Activated naive CD8-positive, alpha-beta T cell treated with anti-CD3 and anti-CD28 coated beads, Interleukin-2, amount 50 U/mL, for 16 hours (primary cell): ENCODE data around the gene ZNF428.
"Not testable (repeated sequence)": the region's sequence is repeated elsewhere in the genome, so short reads cannot be mapped to it uniquely, and the experiment has no call there.

Experiments
- DNase-seq: peaks from one replicate; pipeline ENCODE4 v3.0.0-alpha.2; 2020; ENCODE audit warnings: low read depth, low spot score

The ZNF428 gene

DNA sequence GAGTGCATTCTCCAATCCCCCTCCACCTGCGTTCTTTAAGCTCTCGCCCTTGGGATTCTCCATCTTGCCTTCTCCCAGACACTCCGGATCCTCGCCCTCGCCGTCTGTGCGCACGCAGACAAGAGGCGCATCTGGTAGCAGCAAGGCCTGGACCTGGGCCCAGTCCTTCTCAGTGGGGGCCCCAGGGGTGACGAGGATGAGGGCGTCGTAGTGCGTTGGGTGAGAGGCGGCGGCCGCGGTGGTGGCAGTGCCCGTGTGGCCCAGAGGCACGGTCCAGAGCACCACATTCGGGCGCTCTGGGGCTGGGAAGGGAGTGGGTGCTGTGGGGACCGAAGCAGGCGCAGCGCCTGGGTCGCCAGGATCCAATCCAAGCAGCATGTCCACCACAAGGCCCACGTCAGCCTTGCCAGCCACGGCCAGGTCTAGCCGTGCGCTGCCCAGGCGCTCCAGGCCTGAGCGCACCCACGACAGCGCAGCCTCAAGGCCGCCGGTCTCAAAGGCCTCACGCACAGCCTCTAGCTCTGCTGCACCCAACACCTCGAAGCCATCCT lies 26.6 kb downstream of the ZNF428 start:
- no peak for DNase-seq

DNA sequence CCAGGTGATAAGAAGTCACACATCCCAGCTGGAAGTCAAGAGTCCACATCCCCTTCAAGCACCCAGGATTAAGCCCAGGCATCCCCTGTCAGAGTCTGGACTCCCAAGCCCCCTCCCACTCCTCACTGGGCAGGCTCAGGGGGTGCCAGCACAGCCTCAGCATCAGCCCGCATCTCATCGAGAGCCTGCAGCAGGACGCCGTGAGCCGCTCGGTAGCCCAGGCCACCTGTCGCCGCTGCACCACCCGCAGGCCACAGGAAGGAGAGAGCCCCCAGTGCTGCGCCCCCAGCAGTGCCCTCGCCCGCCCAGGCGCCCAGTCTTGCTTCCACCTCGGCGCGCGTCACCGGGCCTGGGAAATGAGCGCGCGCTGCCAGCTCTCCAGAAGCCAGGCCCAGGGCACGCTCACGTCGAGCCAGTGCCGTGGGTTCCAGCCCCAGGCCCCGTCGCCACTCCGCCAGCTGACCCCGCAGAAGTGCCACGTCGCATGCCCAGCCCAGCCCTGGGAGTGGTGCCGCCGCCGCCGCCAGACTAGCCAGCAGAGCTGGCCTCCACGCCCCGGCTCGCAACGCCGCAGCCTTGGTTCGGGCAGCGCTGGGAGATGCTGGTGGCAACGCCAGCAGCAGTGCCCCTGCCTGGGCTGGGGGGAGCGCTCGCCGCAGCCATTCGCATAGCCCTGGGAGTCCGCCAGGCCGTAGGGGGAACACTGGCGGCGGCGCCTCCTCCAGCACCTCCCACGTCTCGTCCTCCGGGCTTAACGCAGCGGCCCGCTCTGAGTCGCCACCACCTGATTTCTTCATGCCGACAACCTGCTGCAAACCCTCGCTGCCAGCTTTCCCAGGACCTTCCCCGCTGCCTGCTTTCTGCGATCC lies 27.3 kb downstream of the ZNF428 start:
- no peak for DNase-seq

DNA sequence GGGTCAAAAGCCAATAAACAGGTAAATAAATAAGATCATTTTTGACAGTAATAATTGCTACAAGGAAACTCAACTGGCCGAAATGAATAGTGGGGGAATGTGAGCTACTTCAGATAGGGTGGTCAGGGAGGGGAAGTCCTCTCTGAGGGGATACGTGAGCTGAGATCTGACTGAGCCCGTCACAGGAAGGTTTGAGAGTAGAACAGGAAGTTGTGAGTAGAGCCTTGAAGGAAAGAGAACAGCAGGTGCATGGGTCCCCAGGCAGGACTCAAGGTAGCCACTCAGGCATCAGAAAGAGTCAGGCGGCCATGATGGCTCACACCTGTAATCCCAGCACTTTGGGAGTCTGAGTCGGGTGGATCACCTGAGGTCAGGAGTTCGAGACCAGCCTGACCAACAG lies 29.8 kb downstream of the ZNF428 start:
- DNase-seq = no peak

DNA sequence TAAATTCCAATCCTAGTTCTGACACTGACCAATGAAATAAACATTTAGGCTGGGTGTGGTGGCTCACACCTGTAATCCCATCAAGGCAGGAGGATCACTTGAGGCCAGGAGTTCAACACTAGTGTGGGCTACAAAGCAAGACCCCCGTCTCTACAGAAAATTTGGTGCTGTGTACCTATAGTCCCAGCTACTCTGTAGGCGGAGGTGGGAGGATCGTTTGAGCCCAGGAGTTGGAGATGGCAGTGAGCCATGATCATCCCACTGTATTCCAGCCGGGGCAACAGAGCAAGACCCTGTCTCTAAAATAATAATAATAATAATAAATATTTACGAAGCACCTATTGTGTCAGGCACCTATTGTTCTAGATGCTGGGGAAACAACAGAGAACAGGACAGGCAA lies 30.2 kb downstream of the ZNF428 start:
- DNase-seq = no peak

DNA sequence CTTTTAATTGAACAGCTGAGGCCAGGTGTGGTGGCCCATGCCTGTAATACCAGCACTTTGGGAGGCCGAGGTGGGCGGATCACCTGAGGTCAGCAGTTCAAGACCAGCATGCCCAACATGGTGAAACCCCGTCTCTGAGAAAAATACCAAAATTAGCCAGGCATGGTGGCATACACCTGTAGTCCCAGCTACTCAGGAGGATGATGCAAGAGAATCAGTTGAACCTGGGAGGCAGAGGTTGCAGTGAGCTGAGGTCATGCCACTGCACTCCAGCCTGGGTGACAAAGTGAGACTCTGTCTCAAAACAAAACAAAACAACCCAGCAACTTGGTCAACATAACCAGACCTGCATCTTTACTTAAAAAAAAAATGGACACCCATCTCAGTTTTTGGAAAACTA lies 32.4 kb downstream of the ZNF428 start:
- DNase-seq = not testable (repeated sequence)

DNA sequence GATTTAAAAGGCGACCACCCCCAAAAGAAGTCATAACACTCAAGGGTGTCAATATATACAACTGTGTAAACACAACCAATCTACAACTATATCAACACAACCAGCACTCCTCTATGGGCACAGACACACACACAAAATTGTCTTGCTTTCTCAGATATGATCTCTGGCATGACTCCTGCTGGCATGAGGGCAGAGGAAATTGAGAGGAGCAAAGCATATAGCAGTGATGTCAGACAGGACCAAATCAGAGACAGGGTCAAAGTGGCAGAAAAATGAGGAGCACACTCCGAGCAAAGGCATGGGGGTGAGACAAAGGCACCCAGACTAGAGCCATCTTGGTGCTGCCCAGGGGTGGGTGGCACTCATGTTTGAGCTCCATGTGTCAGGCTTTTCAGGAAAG lies 33.1 kb downstream of the ZNF428 start:
- DNase-seq = no peak

DNA sequence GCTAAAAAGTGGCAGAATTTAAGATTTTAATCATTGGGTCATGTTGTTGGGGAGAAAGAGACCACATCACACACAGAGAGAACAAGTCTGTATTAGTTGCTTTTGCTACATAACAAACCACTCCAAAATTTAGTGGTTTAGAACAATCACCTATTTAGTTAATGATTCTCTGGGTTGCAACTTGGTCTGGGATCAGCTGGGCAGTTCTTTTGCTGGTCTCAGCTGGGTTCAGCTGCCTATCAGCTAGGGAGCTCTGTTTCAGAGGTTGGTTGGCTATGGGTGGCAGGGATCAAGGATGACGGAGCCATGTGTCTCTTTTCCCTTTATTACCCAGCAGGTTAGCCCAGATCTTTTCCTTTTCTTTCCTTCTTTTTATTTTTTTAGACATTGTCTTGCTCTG lies 34.9 kb downstream of the ZNF428 start:
- no peak for DNase-seq

DNA sequence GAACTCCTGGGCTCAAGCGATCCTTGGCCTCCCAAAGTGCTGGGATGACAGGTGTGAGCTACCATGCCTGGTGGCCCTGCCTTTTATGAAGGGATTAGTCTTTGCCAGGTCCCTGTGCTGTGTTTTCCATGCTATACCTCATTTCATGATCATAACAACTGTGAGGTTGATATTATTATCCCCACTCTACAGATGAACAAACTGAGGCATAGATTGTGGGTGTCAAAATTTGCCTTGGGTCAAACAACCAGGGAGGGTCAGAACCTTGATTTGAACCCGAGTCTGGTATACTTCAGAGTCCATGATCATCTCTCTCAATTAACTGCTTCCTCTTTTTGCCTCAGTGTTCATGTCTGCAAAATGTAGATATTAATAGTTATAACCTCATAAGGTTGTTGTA lies 36.9 kb downstream of the ZNF428 start:
- no peak for DNase-seq

DNA sequence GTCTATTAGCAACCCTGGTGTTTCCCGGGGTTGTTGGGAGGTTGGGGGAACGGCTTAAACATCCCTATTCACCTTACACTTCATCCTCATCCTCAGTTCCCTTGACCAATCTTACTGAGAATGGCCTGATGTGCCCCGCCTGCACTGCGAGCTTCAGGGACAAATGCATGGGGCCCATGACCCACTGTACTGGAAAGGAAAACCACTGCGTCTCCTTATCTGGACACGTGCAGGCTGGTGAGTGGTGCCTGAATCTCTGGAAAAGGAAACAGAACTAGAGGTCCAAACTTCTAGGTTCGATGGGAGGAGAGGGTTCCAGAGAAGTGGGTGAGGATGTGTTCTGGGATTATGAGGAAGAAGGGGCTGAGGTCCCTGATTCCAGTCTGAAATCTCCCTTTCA lies 38.0 kb downstream of the ZNF428 start:
- DNase-seq = no peak

DNA sequence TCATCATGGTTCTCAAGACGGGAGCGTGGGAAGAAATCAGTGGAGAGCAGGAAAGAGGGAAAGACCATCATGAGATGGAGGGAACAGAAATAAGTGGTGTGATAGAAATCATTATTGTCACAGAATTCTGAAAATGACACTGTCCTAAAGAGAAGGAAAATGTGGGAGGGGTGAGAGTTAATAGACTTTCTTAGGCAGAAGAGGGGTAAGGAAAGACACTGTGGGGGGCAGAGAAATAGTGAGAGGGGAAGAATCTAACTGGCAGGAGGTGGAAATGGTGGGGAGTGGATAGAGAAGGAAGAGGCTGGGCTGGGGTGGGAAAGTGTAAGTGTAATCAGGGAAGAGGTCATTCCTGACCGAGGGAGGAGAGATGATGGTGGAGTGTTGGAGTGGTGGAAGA lies 40.6 kb downstream of the ZNF428 start:
- DNase-seq = no peak

DNA sequence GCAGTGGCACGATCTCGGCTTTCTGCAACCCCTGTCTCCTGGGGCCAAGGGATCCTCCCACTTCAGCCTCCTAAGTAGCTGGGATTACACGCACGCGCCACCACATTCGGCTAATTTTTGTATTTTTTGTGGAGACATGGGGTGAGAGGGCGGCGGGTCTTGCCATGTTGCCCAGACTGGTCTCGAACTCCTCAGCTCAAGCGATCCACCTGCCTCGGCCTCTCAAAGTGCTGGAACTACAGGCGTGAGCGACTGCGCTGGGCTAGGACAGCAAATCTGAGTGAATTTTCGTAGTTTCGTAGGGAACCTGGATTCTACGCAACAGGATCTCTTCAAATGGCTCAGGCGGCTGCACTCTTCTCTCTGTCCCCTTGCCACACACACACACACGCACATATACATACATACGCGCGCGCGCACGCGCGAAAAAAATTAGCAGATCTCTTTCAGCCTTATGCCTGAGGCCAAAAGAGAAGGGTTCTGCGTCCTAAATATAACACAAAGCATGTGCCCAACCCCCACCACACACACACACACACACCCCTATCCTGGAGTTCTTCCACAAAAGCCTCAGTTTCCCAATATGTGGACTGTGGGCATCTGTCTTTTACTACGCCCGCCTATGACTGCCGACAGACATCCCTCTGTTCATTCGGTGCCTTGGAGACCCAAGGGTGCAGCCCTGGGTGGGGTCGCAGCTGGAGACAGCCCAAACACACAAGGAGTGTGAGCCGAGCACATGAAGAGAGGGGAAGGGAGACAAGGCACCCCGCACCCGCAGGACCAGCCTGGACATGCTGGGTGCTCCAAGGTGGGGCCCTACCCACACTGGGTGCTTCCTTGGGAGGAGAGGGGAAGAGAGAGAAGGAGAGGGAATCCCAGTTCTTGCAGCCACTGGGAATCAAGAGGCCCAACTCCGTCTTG lies 43.2 kb downstream of the ZNF428 start:
- DNase-seq = no peak

DNA sequence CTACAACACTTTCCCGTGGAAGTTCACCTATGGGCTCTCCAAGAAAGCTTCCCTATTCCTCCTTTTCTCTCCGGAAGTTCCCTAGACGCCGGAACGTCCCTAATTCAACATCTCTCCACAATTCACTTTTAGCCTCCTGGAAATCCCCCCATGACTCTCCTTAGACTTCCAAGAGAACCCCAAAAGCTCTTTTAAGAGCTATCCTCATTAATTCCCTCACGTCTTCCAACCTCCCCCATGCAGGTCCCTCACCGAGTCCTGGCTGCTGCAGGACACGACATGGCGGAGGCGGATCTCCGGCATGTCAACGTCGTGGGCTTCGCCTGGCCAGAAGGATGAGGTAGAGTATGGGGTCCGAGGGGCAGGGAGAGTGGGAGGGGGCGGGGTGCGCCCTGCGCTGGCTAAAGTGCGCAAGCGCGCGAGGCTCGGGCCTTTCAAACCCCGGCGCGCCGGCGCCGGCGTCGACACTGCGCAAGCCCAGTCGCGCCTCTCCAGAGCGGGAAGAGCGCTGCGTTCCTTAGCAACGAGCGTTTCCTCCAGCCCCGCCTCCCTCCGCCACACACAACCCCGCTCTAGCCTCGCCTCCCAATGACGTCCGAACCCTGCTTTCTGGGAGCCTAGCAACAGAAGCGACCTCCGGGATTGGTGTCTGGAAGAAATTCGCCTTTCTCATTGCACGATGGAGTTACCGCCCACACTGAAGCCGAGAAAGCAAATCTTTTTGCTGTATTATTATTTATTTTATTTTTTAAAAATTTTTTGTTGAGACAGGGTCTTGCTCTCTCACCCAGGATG lies 44.1 kb downstream of the ZNF428 start, which contains the start of the genes PINLYP and XRCC1:
TSS of gene PINLYP (plus strand) at position 646 of the 795 bp plus-strand sequence. CDS start 1,391 bp downstream, outside the sequence.
TSS of gene XRCC1 (minus strand) at position 372 of the 795 bp plus-strand sequence. CDS start at position 303, 69 bp downstream.
- DNase-seq = peak; percentile 96

DNA sequence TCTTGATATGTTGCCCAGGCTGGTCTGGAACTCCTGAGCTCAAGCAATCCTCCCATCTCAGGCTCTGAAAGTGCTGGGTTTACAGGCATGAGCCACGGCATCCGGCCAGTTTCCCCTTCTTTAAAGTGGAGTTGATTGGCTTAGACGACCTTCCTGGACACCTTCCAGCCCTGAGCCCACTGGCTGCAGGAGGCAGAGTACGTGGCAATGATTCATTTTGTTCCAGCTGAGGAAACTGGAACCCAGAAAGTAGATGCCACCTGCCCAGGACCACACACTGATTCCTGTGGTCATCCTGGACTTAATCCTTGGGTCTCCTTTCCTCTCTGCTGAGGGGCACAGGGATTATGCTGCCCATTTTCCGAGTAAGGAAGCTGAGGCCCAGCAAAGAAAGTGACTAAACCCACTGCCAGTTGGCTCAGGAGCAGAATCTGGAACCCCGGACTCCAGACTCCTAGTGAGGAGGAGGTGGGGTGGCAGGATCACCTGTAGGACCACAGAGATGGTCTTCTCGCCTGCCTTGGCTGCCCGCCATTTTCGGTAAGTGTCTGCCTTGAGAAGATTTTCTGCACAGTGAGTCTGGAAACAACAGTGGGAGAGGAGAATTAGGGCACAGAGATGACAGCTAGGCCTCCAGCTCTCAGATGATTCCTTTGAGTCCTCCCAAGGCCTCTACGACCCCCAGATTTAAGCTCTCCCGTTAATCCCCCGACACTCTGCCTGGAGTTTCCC lies 44.8 kb downstream of the ZNF428 start:
- no peak for DNase-seq

DNA sequence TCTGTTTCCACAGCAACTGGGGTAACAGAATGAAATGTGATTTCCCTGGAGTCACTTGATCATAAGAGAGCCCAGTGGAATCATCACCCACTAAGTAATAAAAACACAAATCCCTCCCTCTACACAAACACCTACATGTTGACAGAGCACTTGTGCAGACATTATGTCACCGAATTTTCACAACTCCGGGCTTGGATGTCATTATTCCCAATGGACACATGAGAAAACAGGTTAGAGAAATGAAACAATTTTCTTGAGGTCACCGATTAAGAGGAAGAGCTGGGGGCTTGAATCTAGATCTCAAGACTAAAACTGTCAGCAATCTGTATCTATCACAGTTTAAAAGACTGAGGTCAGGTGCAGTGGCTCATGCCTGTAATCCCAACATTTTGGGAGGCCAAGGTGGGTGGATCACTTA lies 47.2 kb downstream of the ZNF428 start:
- DNase-seq = no peak

DNA sequence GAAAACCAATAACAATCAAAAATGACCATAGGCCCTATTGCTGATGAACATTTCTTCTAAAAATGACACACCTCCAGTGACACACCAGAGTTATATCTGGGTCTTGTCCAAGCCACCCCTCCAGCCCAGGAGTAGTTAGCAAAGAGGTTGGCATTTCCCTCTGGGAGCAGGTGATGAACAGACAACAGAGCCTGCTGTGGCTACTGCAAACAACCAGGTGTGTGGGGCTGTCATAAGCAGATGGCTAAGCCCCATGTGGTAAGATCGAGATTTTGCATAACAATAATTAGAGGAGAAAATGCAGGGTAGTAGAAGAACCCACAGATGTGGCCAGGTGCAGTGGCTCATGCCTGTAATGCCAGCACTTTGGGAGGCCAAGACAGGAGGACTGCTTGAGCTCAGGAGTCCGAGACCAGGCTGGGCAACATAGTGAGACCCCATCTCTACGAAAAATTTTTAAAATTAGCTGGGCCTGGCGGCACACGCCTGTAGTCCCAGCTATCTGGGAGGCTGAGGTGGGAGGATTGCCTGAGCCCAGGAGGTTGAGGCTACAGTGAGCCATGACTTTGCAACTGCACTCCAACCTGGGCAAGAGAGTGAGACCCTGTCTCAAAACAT lies 49.1 kb downstream of the ZNF428 start:
- no peak for DNase-seq

DNA sequence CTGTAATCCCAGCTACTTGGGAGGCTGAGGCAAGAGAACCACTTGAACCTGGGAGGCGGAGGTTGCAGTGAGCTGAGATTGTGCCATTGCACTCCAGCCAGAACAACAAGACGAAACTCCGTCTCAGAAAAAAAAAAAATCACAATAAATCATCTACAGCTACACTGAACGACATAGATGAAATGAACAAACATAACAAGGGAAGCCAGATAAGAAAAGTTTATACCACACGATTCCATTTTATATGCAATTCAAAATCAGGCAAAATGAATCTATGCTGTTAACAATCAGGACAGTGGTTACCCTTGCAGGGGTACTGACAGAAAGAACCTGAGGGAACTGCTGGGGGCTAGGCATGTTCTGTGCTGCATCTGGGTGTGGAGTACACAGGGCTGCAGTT lies 49.8 kb downstream of the ZNF428 start:
- DNase-seq = no peak

DNA sequence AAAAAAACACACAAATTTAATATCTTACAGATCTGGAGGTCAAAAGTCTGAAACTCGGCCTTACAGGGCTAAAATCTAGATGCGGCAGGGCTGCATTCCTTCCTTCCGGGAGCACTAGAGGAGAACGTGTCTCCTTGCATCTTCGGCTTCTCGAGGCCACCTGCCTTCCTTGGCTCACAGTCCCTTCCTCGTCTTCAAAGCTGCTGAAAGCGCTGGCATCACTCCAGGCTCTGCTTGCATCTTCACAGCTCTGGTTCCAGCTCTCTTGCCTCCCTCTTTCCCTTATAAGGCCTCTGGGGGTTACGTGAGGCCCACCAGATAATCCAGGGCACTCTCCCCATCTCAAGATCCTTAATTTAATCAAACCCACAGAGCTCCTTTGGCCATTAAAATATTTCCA lies 54.6 kb downstream of the ZNF428 start:
- no peak for DNase-seq

DNA sequence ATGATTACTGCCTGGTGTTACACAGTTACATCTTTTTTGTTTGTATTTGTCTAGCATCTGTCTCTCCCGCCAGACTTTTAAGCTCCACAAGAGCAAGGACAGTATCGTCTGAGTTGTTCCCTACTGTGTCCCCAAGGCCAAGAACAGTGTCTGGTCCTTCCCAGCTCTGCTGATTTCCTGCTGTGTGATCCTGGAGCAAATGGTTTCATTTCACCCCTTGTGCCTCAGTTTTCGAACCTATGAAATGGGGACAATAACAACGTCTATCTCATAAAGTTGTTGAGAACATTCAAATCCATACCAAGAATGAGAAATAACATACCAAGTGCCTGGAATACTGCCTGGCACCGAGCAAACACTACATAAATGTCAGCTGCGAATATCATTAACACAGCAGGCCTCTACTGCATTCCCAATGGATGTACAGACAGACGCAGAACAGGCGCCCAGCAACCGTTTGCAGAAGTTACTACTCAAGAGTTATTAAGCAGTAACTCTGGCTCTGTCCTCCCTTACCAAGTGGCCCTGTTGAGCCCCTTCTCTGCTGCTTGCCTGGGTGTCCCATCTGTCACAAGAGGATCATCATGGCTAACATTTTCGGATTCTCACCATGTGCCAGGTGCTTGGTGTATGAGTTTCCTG lies 55.5 kb downstream of the ZNF428 start:
- DNase-seq = no peak

DNA sequence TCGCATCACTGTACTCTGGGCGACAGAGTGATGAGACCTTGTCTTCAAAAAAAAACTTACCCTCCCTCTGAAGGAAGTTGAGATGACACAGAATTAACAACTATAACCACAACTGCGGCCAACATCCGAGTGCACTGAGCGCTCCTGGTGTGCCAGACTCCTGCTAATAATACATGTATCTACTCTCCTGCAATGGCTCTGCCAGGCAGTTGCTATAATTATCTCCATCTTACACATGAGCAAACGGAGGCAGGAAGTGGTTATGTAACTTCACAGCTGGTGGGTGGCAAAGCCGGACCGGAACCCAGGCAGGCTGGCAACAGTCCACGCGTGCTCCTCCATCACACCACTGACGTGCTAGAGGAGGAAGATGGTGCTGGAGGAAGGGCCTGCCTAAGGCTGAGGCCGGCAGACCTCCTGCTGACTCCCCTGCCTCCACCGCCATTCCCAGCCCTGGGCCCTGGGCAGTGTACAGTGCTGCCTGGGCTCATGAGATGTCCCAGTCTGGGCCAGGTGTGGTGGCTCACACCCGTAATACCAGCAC lies 56.7 kb downstream of the ZNF428 start:
- DNase-seq = peak; percentile 29
